ENCODE data around the gene GLUD1.
"Not testable (repeated sequence)": the region's sequence is repeated elsewhere in the genome, so short reads cannot be mapped to it uniquely, and the experiment has no call there.

The GLUD1 gene

DNA sequence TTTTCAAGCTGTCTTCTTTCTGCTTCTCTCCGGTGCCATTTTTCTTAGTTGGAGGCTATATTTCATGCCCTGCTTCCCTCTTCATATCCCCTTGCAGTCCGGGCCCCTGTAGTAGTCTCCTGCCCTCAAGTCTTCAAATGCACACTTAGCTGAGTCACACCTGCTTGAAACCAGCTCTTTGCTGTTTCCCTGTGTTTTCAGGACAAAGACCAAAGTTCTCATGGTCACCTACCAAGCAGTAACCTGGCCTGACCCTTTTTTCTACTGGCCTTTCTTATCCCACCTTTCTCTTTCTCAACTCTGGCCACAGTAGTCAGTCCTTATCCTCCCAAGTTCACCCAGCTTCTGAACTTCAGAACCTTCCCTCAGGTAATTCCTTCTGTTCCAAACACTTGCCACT is 28.5 kb downstream of the GLUD1 start:
- H3K27me3 ChIP-seq (replicated peaks; ENCODE audit: control insufficient read depth, insufficient read depth, low read length), result no peaks in the 10 kb centered on the region
- DNase-seq (ENCODE audit: low read depth), result no peak
- no peak overlapping the region for H3K9ac ChIP-seq (ENCODE audit: low read length)
- H3K9me3 ChIP-seq (ENCODE audit: control insufficient read depth, low read length), result no peaks in the 10 kb centered on the region
- no peaks in the 10 kb centered on the region for H3K4me1 ChIP-seq (ENCODE audit: control insufficient read depth, insufficient read depth, low read length)
- no peak overlapping the region for H3K4me3 ChIP-seq (ENCODE audit: low read length)
- H3K36me3 ChIP-seq (ENCODE audit: control insufficient read depth, insufficient read depth, low read length, severe bottlenecking), result peaks cover 89% of the 10 kb centered on the region

DNA sequence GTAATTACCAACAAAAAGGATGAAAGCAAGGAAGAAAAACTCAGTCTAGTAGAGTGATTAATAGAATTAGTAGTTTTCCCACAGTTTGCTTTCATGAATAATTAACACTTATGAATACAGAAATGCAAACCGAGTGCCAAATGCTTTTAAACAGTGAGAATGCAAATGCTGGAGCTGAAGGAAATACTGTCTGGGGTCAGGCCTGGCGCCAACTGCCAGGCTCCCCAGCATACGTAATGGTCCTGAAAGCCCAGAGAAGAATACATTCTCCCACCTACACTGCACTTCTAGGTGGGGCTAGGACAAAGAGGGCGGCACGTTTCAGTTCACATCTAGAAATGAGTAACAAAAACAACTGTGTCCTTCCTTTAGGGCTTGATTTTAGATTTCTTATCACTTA is 30.0 kb downstream of the GLUD1 start:
- H3K27me3 ChIP-seq (replicated peaks; ENCODE audit: control insufficient read depth, insufficient read depth, low read length), result no peaks in the 10 kb centered on the region
- H3K36me3 ChIP-seq (ENCODE audit: control insufficient read depth, insufficient read depth, low read length, severe bottlenecking), result peaks cover 94% of the 10 kb centered on the region
- no peak overlapping the region for H3K9ac ChIP-seq (ENCODE audit: low read length)
- H3K9me3 ChIP-seq (ENCODE audit: control insufficient read depth, low read length), result no peaks in the 10 kb centered on the region
- no peaks in the 10 kb centered on the region for H3K4me1 ChIP-seq (ENCODE audit: control insufficient read depth, insufficient read depth, low read length)
- DNase-seq (ENCODE audit: low read depth), result no peak
- no peak overlapping the region for H3K4me3 ChIP-seq (ENCODE audit: low read length)

GRCh38 chr10:87060280-87060928 is 34.2 kb downstream of the GLUD1 start:
- H3K9me3 ChIP-seq (ENCODE audit: control insufficient read depth, low read length), result no peaks in the 10 kb centered on the region
- no peak for DNase-seq (ENCODE audit: low read depth)
- H3K4me3 ChIP-seq (ENCODE audit: low read length), result no peak overlapping the region
- H3K4me1 ChIP-seq (ENCODE audit: control insufficient read depth, insufficient read depth, low read length), result peaks cover 1% of the 10 kb centered on the region
- H3K9ac ChIP-seq (ENCODE audit: low read length), result no peak overlapping the region
- no peaks in the 10 kb centered on the region for H3K27me3 ChIP-seq (replicated peaks; ENCODE audit: control insufficient read depth, insufficient read depth, low read length)
- peaks cover 84% of the 10 kb centered on the region for H3K36me3 ChIP-seq (ENCODE audit: control insufficient read depth, insufficient read depth, low read length, severe bottlenecking)

DNA sequence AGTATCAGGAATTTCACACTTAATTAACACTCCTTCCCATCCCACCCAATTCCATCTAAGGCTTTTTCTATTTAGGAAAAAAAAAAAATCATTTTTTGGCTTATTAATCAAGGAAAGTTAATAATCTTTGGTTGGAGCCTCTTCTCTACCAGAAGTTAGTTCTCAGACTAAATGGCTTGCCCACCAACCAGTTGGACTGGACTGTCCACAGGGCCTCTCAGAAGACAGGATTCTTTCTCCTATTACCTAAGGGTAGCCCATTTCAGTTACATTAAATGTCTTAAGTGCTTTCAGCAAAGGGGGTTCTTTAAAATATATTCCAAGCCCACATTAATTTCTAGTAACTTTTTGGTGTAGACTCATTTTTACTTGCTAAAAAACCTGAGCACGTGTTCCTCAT is 35.2 kb downstream of the GLUD1 start:
- H3K27me3 ChIP-seq (replicated peaks; ENCODE audit: control insufficient read depth, insufficient read depth, low read length), result no peaks in the 10 kb centered on the region
- H3K9ac ChIP-seq (ENCODE audit: low read length), result no peak overlapping the region
- H3K9me3 ChIP-seq (ENCODE audit: control insufficient read depth, low read length), result no peaks in the 10 kb centered on the region
- DNase-seq (ENCODE audit: low read depth), result no peak
- no peak overlapping the region for H3K4me3 ChIP-seq (ENCODE audit: low read length)
- H3K4me1 ChIP-seq (ENCODE audit: control insufficient read depth, insufficient read depth, low read length), result peaks cover 11% of the 10 kb centered on the region
- peaks cover 78% of the 10 kb centered on the region for H3K36me3 ChIP-seq (ENCODE audit: control insufficient read depth, insufficient read depth, low read length, severe bottlenecking)

DNA sequence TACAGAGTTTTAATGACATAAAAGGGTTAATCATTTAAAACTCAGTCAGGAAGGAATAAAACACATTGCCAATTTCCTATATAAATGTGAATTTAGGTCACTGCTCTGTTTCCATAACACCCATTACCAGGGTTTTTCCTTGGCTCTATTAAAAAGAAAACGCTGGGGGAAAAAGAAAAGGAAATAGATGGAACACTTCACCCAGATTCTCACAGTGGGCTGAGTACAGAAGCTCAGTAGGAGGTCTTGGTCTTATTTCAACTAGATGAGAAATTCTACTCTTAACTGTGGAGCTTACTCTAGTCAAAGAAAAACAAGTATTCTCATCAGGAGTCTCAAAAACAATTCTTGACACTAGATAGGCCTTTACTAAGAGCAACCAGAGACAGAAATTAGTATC is 36.5 kb downstream of the GLUD1 start:
- H3K9ac ChIP-seq (ENCODE audit: low read length), result no peak overlapping the region
- no peaks in the 10 kb centered on the region for H3K9me3 ChIP-seq (ENCODE audit: control insufficient read depth, low read length)
- H3K4me3 ChIP-seq (ENCODE audit: low read length), result no peak overlapping the region
- no peak for DNase-seq (ENCODE audit: low read depth)
- H3K4me1 ChIP-seq (ENCODE audit: control insufficient read depth, insufficient read depth, low read length), result peaks cover 23% of the 10 kb centered on the region
- H3K27me3 ChIP-seq (replicated peaks; ENCODE audit: control insufficient read depth, insufficient read depth, low read length), result no peaks in the 10 kb centered on the region
- H3K36me3 ChIP-seq (ENCODE audit: control insufficient read depth, insufficient read depth, low read length, severe bottlenecking), result peaks cover 77% of the 10 kb centered on the region

- Histone ChIP-seq H3K36me3 (ENCODE audit: control insufficient read depth, insufficient read depth, low read length, severe bottlenecking) (peaks cover 77% of the 10 kb centered on the region), H3K4me3 (ENCODE audit: low read length) (no peak overlapping the region), H3K9ac (ENCODE audit: low read length) (no peak overlapping the region), H3K9me3 (ENCODE audit: control insufficient read depth, low read length) (no peaks in the 10 kb centered on the region), H3K4me1 (ENCODE audit: control insufficient read depth, insufficient read depth, low read length) (peaks cover 28% of the 10 kb centered on the region), H3K27me3 (replicated peaks; ENCODE audit: control insufficient read depth, insufficient read depth, low read length) (no peaks in the 10 kb centered on the region)
- DNase-seq (ENCODE audit: low read depth), result peak; percentile 39
Observed at GRCh38 chr10:87054373-87055295, 40.0 kb downstream of the GLUD1 start.

- H3K9ac ChIP-seq (ENCODE audit: low read length), result no peak overlapping the region
- peaks cover 77% of the 10 kb centered on the region for H3K36me3 ChIP-seq (ENCODE audit: control insufficient read depth, insufficient read depth, low read length, severe bottlenecking)
Observed at GRCh38 chr10:87053577-87054181, 41.0 kb downstream of the GLUD1 start.

DNA sequence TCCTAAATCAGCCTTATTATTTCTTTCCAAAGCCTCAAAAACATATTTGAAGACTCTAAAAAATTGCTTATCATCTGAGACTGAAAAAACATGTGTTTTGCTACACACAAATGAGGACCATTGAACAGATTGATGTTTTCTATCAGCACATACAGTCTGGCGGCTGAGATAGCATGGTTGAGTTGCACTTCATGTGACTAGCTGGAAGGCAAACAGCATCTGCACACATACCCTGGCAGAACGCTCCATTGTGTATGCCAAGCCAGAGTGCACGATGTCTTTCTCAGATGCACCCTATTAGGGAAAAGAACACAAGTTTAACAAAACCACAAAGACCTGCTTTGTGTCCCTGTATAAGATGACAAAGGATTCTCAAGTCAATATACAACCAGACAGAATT is 41.5 kb downstream of the GLUD1 start:
- Histone ChIP-seq H3K9me3 (ENCODE audit: control insufficient read depth, low read length) (no peaks in the 10 kb centered on the region), H3K4me1 (ENCODE audit: control insufficient read depth, insufficient read depth, low read length) (peaks cover 28% of the 10 kb centered on the region), H3K27me3 (replicated peaks; ENCODE audit: control insufficient read depth, insufficient read depth, low read length) (no peaks in the 10 kb centered on the region), H3K9ac (ENCODE audit: low read length) (no peak overlapping the region), H3K36me3 (ENCODE audit: control insufficient read depth, insufficient read depth, low read length, severe bottlenecking) (peaks cover 77% of the 10 kb centered on the region), H3K4me3 (ENCODE audit: low read length) (no peak overlapping the region)
- no peak for DNase-seq (ENCODE audit: low read depth)

More at GRCh38 chr10:87053577-87054181, 41.0 kb downstream of the GLUD1 start:
- Histone ChIP-seq H3K4me3 (ENCODE audit: low read length) (no peak overlapping the region), H3K9me3 (ENCODE audit: control insufficient read depth, low read length) (no peaks in the 10 kb centered on the region), H3K4me1 (ENCODE audit: control insufficient read depth, insufficient read depth, low read length) (peaks cover 28% of the 10 kb centered on the region), H3K27me3 (replicated peaks; ENCODE audit: control insufficient read depth, insufficient read depth, low read length) (no peaks in the 10 kb centered on the region)
- no peak for DNase-seq (ENCODE audit: low read depth)

DNA sequence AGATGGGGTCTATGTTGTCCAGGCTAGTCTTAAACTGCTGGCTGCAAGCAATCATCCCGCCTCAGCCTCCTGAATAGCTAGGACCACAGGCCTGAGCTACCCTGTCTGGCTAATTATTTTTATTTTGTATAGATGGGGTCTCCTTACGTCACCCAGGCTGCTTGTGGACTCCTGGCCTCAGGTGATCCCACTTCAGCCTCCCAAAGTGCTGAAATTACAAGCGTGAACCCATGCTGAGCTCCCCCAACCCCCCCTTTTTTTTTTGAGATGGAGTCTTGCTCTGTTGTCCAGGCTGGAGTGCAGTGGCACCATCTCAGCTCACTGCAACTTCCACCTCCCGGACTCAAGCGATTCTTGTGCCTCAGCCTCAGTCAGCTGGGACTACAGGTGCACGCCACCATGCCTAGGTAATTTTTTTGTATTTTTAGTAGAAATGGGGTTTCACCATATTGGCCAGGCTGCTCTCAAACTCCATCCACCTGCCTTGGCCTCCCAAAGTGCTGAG is 49.2 kb downstream of the GLUD1 start:
- peaks cover 40% of the 10 kb centered on the region for H3K36me3 ChIP-seq (ENCODE audit: control insufficient read depth, insufficient read depth, low read length, severe bottlenecking)
- H3K9ac ChIP-seq (ENCODE audit: low read length), result no peak overlapping the region
- no peaks in the 10 kb centered on the region for H3K9me3 ChIP-seq (ENCODE audit: control insufficient read depth, low read length)
- no peaks in the 10 kb centered on the region for H3K4me1 ChIP-seq (ENCODE audit: control insufficient read depth, insufficient read depth, low read length)
- no peak for DNase-seq (ENCODE audit: low read depth)
- H3K27me3 ChIP-seq (replicated peaks; ENCODE audit: control insufficient read depth, insufficient read depth, low read length), result no peaks in the 10 kb centered on the region
- no peak overlapping the region for H3K4me3 ChIP-seq (ENCODE audit: low read length)

DNA sequence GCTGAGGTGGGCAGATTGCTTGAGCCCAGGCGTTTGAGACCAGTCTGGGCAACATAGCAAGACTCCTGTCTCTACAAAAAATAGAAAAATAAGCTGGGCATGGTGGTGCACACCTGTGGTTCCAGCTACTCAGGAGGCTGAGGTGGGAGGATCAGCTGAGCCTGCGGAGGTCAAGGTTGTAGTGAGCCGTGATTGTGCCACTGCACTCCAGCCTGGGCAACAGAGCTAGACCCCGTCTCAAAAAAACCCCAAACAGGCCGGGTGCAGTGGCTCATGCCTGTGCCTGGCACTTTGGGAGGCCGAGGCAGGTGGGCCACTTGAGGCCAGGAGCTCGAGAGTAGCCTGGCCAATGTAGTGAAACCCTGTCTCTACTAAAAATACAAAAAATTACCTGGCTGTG is 51.1 kb downstream of the GLUD1 start:
- H3K9ac ChIP-seq (ENCODE audit: low read length); H3K4me1 ChIP-seq (ENCODE audit: control insufficient read depth, insufficient read depth, low read length); H3K27me3 ChIP-seq (replicated peaks; ENCODE audit: control insufficient read depth, insufficient read depth, low read length); H3K4me3 ChIP-seq (ENCODE audit: low read length); H3K9me3 ChIP-seq (ENCODE audit: control insufficient read depth, low read length); DNase-seq (ENCODE audit: low read depth): not testable (repeated sequence)
- H3K36me3 ChIP-seq (ENCODE audit: control insufficient read depth, insufficient read depth, low read length, severe bottlenecking), result peaks cover 22% of the 10 kb centered on the region

DNA sequence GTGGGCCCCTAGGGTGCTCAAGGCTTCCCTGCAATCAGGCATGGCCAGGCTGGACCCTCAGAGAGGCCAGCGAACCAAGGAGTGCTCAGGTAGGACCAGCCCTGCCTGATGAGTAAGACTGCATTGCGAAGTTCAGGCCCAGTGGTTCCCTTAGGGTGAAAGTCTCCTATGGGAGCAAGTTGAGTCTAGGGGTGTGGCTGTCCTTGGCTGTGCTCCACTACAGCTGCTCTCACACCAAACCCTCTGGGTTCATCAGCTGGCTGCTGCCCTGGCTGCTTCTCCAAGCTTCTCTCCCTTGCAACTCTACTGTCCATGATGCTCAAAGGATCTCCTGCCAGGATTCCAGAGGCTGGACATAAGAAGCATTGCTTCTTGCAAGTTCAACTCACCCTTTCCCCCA is 55.9 kb downstream of the GLUD1 start:
- no peaks in the 10 kb centered on the region for H3K9me3 ChIP-seq (ENCODE audit: control insufficient read depth, low read length)
- no peak overlapping the region for H3K4me3 ChIP-seq (ENCODE audit: low read length)
- H3K36me3 ChIP-seq (ENCODE audit: control insufficient read depth, insufficient read depth, low read length, severe bottlenecking), result no peaks in the 10 kb centered on the region
- DNase-seq (ENCODE audit: low read depth), result peak; percentile 4
- H3K9ac ChIP-seq (ENCODE audit: low read length), result no peak overlapping the region
- no peaks in the 10 kb centered on the region for H3K27me3 ChIP-seq (replicated peaks; ENCODE audit: control insufficient read depth, insufficient read depth, low read length)
- H3K4me1 ChIP-seq (ENCODE audit: control insufficient read depth, insufficient read depth, low read length), result peaks cover 7% of the 10 kb centered on the region
